Kasumi-1 (cell line): ENCODE data around the gene FSCB.
"Not testable (repeated sequence)": the region's sequence is repeated elsewhere in the genome, so short reads cannot be mapped to it uniquely, and the experiment has no call there.

Experiments
- DNase-seq, 2 experiments: peaks; one replicate each; lab custom pipeline; 2025; lab: John Stamatoyannopoulos, UW

Gene FSCB, protein sequence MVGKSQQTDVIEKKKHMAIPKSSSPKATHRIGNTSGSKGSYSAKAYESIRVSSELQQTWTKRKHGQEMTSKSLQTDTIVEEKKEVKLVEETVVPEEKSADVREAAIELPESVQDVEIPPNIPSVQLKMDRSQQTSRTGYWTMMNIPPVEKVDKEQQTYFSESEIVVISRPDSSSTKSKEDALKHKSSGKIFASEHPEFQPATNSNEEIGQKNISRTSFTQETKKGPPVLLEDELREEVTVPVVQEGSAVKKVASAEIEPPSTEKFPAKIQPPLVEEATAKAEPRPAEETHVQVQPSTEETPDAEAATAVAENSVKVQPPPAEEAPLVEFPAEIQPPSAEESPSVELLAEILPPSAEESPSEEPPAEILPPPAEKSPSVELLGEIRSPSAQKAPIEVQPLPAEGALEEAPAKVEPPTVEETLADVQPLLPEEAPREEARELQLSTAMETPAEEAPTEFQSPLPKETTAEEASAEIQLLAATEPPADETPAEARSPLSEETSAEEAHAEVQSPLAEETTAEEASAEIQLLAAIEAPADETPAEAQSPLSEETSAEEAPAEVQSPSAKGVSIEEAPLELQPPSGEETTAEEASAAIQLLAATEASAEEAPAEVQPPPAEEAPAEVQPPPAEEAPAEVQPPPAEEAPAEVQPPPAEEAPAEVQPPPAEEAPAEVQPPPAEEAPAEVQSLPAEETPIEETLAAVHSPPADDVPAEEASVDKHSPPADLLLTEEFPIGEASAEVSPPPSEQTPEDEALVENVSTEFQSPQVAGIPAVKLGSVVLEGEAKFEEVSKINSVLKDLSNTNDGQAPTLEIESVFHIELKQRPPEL

DNA sequence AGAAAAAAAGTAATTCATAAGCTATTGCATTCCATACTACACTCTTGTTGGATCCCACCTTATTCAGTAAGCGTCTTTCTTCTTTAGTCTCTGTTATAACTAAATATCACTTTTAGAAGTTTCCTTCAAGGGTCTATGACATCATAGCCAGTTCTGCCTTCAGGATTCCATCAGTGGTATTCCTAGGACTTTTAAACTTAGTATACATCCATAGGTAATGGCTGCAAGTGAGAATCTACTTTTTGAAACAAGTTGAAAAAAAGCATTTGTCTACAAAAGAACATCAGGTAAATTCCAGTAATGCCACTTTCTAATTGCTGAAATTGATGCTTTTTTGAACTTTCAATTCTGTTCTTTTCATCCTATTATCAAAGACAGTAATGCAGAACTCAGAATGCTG lies at the start of gene FSCB:
TSS of gene FSCB (minus strand) at position 101 of the 400 bp plus-strand sequence. CDS start 296 bp downstream, outside the sequence.
- DNase-seq, result no peak

DNA sequence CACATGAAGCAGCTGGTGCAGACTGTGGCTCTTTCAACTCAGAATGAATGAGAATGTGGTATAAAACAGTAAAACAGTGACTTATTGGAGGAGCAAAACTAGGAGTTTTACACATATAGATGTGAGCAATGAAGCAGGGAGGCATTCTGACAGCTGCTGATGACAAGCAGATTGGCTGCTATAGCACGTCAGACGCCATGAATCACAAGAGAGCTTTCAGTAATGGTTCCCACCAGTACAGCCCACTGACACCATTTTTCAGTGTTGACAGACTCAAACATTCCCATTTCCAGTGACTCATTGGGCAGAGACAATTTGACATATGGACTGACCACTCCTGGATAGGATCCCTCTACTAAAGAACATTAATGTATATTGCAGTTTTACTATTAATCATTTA lies 24.6 kb upstream of the FSCB start:
- DNase-seq, result no peak

DNA sequence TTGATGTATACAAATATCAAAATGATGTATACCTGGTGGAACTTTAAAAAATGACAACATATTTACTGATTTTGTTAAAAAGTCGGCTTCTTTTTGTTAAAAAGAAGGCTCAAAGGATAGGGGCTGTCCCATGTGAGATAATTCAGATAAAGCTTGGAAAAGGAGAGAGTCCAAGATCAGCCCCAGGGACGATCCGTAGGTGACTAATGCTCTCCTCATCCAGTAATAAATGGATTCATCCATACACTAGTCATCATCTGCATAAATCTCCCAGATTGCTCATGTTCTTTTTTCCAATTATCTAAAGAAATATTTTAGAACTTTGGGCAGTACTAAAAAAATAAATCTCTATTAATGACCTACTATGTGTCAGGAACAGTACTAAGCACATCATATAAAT lies 23.4 kb upstream of the FSCB start:
- no peak for DNase-seq

DNA sequence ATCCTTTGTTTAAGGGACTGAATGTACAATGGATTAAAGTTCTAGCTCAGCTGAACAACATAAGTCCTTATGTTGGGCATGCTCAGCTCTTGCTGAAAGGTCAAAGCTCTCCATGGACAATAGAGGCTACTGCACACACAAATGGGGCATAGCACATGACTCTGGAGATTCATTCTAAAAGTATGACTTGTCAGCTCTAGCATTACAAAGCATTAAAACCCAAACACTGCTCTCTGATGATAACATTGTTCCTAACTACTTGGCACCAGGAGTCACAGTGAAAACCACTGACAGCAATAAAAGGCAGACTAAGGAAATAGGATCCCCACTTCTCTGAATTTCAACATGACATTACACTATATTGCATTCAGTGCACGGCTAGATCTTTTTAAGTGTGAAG lies 21.9 kb upstream of the FSCB start:
- DNase-seq, result no peak

DNA sequence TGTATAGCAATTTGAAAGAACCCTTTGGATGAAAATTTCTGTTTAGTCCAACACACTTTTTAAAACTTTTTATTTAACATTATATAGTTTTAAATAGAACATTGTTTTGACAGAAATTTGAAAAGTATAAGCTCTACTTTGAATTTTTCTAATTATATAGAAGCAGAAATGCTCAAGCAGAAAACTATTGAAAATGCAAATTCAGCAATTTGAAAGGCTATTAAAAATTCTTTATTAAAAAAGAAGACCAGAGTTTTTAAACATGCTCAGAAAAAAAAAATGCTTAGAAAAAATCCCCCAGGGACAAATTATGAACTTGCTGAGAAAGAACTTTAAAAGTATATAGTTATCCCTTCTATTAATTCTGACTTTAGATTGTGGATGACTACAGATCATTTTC lies 21.1 kb upstream of the FSCB start:
- DNase-seq, result no peak

DNA sequence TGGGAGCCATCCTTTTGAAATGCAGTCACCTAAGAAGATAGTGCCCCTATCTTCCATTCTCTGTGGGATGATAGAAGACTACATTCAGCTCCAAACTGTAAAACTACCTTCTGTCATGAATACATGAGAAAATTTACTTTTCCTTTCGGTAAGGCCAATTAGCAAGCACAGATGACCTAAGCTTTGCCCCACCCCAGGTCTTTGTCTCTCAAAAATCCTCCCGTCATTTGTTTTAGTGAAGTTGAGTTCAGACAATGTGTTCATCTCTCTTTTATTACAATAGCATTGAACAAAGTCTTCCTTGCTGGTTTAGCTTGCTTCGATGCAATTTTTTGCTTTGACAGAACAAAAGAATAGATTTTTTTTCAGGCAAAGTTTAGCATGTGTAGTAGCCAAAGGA lies 18.2 kb upstream of the FSCB start:
- no peak for DNase-seq

DNA sequence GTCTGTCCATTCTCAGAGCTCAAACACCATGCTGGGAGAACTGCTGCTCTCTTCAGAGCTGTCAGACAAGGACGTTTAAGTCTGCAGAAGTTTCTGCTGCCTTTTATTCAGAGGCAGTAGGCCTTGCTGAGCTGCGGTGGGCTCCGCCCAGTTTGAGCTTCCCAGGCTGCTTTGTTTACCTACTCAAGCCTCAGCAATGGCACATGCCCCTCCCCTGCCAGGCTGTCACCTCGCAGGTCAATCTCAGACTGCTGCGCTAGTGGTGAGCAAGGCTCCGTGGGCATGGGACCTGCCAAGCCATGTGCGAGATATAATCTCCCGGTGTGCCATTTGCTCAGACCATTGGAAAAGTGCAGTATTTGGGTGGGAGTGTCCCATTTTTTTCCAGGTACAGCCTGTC lies 8.6 kb upstream of the FSCB start:
- DNase-seq, result not testable (repeated sequence)

DNA sequence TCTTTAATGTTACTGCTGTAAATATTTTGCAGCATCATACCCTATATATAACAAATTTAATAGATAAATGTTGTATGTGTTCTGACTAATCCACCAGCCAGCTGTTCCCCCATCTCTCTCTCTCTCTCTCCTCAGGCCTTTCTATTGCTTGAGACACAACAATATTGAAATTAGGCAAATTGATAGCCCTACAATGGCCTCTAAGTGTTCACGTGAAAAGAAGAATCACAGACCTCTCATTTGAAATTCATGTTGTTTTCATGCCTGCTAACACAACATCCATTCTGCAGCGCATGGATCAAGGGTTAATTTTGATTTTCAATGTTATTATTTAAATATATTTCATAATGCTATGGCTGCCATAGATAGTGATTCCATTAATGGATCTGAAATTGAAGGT lies 1.8 kb upstream of the FSCB start:
- no peak for DNase-seq

DNA sequence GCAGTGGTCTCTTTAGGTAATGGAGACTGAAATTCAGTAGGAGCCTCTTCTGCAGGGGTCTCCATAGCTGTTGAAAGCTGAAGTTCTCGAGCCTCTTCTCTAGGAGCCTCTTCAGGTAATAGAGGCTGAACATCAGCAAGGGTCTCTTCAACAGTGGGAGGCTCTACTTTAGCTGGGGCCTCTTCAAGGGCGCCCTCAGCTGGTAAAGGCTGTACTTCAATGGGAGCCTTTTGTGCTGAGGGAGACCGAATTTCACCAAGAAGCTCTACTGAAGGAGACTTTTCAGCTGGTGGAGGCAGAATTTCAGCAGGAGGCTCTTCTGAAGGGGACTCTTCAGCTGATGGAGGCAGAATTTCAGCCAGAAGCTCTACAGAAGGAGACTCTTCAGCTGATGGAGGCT lies 1.5 kb downstream of the FSCB start:
- DNase-seq, result no peak

DNA sequence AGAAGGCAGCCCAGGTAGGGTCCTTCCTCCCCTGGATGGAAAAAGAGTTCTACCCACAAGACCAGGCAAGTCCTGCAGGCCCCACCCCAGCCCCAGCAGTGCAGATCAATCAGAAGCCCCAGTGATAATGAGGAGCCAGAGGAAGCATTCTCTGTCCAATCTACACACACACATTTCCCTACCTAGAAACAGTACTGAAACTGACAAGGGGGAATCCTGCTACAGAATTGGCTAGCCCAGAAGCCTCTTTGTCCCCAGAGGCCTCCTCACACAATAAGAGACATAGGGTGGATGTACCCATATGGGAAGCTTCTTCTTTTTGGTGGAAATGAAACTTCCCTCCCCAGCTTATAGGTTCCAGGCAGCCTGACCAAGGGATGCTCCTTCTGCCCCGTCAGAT lies 9.9 kb downstream of the FSCB start:
- DNase-seq, result no peak

DNA sequence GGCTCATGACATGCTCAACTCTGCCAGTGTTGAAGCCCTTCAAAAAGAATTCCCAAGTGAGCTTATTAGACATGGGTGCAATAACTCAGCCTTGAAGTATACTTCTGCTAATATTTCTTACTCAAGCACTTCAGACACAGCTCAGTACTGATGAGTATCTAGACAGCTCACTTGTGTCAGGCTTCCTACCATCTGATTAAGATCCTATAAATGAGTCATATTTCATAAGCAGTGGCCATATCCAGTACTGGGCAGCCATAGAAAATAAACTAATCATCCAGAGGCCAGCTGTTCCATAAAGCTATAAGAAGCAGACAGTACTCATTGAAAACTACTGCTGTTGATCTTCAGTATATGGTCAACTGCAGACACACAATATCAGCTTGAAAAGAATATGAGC lies 12.9 kb downstream of the FSCB start:
- no peak for DNase-seq

DNA sequence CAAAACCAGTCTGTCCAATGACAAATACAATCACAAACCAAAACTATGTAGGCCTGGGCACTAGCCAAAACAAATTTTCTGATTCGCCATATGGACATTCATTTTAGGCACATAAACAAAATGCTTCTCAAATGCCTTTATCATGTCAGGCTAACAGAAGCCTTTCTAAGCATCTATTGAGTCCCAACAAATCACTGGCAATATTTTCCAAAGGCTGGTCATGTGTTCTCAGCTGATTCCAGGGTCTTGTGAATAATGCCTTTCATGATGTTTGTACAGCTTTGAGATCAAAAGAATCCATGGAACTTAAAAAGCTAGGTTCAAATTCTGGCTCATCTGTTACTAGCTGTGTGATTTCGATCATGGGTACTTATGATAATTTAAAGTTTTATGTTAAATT lies 16.1 kb downstream of the FSCB start:
- no peak for DNase-seq

DNA sequence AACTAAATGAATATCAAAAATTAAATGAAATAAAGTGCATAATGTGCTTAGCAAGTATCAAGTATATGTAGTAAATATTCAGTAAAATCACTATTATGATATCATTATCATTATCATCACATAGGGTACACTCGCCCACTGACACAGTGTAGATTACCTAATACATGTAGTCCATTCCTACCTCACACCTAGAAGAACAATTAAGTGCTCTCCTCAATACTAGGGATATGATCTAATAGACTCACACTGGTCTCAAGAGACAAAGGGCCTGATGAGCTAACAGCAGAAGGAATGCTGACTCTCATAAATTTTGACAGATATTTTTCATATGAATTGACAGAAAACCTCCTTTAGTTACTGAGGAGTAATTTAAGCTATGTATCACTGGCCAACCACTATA lies 29.1 kb downstream of the FSCB start:
- no peak for DNase-seq

DNA sequence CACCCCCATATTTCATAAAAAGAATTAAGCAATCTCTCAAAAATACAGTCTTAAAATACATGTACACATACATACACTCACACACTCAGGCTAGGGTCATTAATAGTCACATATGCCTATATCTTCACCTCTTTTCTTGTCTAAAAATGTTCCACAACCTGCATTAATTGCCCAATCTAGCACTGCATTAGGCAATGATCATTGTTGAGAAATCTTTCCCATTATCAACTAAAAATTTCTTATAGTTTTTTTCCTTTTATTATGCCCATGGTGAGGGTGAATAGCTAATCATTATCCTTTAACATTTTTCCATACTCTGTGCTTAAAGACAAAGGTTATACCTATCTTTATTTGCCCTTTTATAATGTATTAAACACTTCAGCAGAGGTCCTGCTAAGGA lies 38.3 kb downstream of the FSCB start:
- no peak for DNase-seq

DNA sequence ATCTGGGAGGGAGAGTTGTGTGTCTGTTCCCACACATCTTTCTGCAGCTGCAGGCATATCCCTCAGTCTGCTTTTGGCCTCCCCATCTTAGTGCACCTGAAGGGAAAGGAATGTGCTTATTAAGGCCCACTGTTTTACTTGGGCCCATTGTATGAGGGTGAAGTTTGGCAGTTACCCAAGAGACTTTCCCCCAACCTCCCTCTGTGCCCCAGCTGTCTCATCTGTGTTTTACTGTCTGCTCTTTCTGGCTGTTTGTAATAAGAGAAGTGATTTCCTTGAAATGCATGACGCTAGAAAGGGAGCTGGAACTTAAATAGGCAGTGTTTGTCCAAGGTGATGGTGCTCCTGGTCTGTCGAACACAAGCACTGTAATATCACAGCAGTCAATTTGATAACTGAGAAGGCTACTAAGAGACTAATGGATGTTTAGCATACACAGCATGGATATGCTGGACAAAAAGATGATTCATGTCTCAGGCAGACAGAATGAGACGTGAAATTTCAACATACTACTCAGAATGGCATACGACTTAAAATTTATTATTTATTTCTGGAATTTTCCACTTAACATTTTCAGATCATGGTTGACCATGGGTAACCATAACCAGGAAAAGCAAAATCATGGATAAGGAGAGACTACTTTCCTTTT lies 43.6 kb downstream of the FSCB start:
- no peak for DNase-seq

DNA sequence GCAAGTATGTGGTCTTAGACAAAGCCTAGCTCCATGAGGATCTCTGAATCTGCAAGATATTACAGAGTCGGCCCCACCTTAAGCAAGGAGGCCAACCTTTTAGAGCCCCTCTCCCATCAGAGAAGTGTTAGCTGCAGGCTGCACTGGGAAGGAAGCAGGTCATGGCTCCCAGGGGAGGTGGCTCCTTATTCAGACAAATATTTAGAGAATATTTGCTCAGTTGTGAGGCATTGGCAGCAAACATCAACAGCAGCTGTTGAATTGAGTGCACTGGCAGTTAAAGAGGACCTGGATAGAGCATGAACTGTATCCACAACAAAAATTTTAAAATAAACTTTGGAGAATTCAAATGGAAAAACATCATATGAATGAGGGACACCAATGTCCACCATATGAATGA lies 44.7 kb downstream of the FSCB start:
- no peak for DNase-seq

DNA sequence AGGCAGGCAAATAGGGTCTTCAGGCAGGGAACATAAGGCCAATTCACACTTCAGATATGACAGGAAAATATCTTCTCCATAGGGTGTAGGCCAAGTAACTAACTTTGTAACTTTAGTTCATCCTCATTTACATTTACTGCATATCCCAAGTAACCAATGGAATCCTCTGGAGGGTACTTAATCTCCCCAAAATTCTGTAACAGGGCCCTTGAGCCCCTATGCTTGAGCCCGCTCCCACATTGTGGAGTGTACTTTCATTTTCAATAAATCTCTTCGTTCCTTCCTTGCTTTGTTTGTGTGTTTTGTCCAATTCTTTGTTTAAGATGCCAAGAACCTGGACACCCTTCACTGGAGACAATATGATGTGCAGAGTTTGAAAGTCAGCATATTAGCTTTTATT lies 45.3 kb downstream of the FSCB start:
- no peak for DNase-seq
